GM20431 (cell line): Measurements from ENCODE around the gene CSNK1A1.

Experiments used
- in situ Hi-C: fragments of 300-500 bp; cut with MseI, MboI; formaldehyde crosslinking; loops from one replicate; pipeline ENCODE4 v1.15.0; 2020; ENCODE audit warnings: low sequenced_read_pairs; ENCODE audit not compliant: unreplicated experiment

The CSNK1A1 gene

DNA sequence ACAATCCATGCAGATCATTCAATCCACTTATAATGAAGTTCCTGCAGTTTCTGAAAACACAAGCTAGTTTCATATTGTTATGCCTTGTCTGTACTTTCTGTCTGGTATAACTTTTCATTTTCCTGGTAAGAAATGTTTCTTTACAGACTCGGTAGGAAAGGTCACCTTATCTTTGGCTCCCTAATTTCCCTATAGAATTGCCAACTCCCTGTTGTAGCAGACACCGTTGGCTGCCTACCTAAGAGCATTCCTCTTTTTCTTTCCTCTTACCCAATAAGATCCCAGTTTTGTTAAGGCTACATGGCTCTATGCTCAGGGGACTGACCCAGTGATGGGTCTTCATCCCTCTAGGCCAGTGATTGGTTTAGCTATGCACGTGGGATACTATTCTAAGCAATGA, 23.9 kb upstream of the CSNK1A1 start:
- in situ Hi-C loops: no loop called here

DNA sequence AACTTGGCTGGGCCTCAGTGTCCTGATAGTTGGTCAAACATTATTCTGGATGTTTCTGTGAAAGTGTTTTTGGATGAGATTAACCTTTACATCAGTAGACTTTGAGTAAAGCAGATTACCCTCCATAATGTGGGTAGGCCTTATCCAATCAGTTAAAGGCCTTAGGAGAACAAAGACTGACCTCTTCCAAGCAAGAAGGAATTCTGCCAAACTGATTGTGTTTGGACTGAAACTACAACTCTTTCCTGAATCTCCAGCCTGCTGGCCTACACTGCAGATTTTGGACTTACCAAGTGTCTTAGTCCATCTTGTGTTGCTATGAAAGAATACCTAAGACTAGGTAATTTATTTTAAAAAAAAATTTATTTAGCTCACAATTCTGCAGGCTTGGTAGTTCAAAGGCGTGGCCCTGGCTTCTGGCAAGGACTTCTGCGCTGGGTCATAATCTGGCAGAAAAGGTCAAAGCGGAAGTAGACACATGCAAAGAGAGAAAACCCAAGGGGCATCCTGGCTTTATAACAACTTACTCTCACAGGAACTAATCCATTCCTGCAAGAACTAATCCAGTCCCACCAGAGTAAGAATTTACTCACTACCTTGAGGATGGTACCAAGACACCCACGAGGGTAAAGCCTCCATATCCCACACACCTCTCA, 21.5 kb upstream of the CSNK1A1 start:
- in situ Hi-C loops: no loop called here

- in situ Hi-C loops: no loop called here
Measured at GRCh38 chr5:149572170-149572569, 20.9 kb upstream of the CSNK1A1 start.

DNA sequence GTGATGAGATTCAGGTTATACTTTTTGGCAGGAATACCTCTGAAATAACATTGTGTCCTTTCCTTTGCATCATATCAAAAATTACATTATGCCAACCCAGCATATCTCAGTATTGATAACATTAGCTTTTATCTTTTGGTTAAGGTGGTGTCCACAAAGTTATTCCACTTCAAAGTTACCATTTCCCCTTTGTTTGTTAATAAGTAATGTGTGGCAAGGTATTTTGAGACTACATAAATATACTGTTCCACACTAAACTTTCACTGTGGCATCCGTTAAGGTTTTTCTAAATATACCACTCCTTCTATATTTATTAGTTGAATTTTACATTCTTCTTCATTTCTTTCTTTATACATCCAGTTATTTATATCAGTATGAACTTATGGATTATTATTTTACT, 16.0 kb upstream of the CSNK1A1 start:
- in situ Hi-C loops: loop anchor here (10.0 kb wide), 1 partner anchor 182 kb away; no protein-coding TSS in a partner anchor

GRCh38 chr5:149564542-149565140, 13.4 kb upstream of the CSNK1A1 start:
- in situ Hi-C loops: loop anchor here (10.0 kb wide), 1 partner anchor 180 kb away; no protein-coding TSS in a partner anchor

GRCh38 chr5:149563466-149563865, 12.2 kb upstream of the CSNK1A1 start:
- in situ Hi-C loops: loop anchor here (10.0 kb wide), 1 partner anchor 179 kb away; no protein-coding TSS in a partner anchor

DNA sequence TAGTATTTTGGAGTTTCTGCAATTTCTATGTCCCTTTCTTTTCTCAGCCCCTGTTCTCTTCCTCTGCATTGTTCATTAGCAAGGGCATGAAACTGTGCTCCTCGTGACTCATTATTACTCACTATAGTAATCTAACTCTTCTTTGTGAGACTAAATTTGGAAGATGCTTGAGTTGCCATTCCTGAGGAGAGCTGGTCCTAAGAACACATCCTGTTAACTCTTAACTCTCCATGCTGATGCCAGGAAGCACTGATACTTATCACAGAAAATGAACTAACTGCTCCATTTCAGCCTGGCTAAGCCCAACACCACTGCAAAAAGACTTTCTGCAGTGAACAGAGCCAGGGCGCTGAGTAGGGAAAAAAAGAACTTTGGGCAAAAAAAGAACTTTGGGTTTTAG, 10.6 kb upstream of the CSNK1A1 start:
- in situ Hi-C loops: loop anchor here (10.0 kb wide), 1 partner anchor 177 kb away; no protein-coding TSS in a partner anchor

GRCh38 chr5:149559706-149560105, 8.5 kb upstream of the CSNK1A1 start:
- in situ Hi-C loops: loop anchor here (10.0 kb wide), 1 partner anchor 175 kb away; no protein-coding TSS in a partner anchor

DNA sequence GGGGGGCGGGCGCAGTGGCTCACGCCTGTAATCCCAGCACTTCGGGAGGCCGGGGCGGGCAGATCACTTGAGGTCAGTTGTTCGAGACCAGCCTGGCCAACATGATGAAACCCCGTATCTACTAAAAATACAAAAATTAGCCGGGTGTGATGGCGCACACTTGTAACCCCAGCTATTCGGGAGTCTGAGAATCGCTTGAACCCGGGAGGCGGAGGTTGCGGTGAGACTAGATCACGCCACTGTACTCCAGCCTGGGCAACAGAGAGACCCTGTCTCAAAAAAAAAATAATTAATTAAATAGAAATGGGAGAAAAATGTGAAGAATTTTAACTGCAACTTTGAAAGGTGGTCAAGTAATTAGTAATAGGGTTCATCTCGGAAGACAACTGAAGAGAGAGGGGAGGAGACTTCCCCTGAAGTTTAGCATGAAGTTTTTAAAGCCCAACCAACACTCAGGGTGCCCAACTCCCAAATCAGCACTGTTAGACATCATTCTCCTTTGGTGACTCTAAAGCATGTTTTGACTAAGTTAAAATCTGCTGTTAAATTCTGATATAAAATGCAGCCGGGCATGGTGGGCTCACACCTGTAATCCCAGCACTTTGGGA, 1.4 kb upstream of the CSNK1A1 start:
- in situ Hi-C loops: no loop called here

GRCh38 chr5:149552038-149552494, 827 bp upstream of the CSNK1A1 start:
- in situ Hi-C loops: no loop called here

GRCh38 chr5:149550594-149551226, 529 bp downstream of the CSNK1A1 start:
- in situ Hi-C loops: no loop called here

GRCh38 chr5:149550268-149550583, 1.0 kb downstream of the CSNK1A1 start:
- in situ Hi-C loops: no loop called here

- in situ Hi-C loops: no loop called here
Measured at GRCh38 chr5:149549461-149550267, 1.6 kb downstream of the CSNK1A1 start.

DNA sequence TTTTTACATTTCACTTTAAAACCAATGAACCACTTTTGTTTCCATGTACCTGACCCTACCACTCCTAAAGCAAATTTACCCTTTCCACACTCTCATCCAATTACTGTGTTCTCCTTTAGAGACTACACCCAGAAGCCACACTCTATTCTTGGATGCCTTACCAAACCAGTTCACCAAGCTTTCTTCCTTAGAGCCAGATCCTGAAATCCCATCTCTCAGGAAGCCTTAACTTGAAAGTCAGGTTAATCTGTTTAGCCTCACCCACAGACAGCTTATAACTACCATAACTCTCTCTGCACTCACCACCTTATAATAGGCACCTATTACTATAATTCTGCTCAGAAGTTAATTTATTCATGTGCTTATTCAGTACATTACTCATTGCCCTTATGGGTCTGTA, 4.3 kb downstream of the CSNK1A1 start:
- in situ Hi-C loops: no loop called here

GRCh38 chr5:149545327-149545726, 5.9 kb downstream of the CSNK1A1 start:
- in situ Hi-C loops: no loop called here

DNA sequence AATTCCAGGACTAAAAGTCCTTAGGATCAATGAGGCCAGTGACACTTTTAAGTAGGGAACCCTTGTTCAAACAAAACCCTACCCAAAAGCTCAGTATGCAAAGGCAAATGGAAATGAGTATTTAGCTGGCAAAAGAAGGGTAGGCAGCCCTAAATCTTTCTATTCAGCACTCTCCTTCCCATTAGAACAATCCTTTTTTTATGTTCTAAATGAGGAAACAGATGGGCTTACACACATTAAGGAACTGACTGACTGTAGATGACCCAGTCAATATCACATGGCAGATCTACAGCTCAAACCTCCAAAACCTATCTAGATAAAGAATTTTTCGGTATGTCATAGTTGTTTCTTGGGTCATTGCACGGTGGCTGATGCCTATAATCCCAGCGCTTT, 7.2 kb downstream of the CSNK1A1 start:
- in situ Hi-C loops: no loop called here

DNA sequence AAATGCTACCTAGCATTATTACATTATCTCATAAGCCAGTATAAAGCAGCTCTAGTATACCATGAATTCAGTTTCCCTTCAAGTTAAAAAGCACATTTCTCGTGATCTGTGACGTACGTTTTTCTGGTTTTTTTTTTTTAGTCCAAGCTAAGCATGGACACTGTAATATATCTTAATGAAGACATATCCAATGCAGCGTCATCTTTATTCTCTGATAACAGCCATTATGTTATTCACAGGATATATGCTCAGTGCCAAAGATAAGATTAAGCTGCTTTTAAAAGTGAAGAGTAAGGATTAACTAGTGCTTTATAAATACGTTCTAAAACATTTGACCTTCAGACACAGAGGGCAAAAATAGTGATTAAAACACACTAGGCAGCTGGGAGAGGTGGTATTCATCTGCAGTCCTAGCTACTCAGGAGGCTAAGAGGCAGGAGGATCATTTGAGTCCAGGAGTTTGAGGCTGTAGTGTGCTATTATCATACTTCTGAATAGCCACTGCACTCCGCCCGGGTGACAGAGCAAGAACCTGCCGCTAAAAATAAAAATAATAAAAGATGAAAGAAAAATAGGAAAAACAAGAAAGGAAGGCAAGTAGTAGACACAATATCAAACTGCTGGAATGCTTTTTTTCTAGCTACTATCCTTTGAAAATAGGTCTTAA, 7.7 kb downstream of the CSNK1A1 start:
- in situ Hi-C loops: no loop called here

- in situ Hi-C loops: no loop called here
Measured at GRCh38 chr5:149541893-149542292, 9.3 kb downstream of the CSNK1A1 start.

- in situ Hi-C loops: no loop called here
Measured at GRCh38 chr5:149540089-149540488, 11.2 kb downstream of the CSNK1A1 start.
